Body of pancreas (tissue), 4 donors: ENCODE data around the gene GULP1. TPM values are rescaled to one million over a fixed set of nuclear protein-coding genes. Genes with fewer than 3 reads are reported as not detected.

Experiments
- ATAC-seq: fragments of 150-250 bp; one replicate; pipeline ENCODE4 v1.9.1; 2016
- DNase-seq, 4 donors: peaks; one replicate each; pipeline ENCODE4 v3.0.0-alpha.2; 2019
- H3K27ac ChIP-seq, 4 donors: fragments of 200-600 bp; sonication (generic); 1 replicate in 3 of 4; 2 replicates in 1 of 4; pipeline versions ENCODE4 v1.5.1 to v1.6.1; 2016 to 2019; ENCODE audit warnings: mild to moderate bottlenecking in 1 of 4, mixed read lengths in 1 of 4, moderate library complexity in 1 of 4
- H3K27me3 ChIP-seq, 2 donors: fragments of 200-600 bp; sonication (generic); one replicate each; pipeline ENCODE4 v1.6.0; 2016; ENCODE audit warnings: mild to moderate bottlenecking in 1 of 2
- H3K36me3 ChIP-seq, 2 donors: fragments of 200-600 bp; sonication (generic); replicated peaks in 1 of 2; 2 replicates each; pipeline ENCODE4 v1.5.1; 2016; ENCODE audit warnings: low read depth in 2 of 2; ENCODE audit not compliant: insufficient read depth in 1 of 2
- H3K4me1 ChIP-seq: fragments of 200-600 bp; sonication (generic); one replicate; pipeline ENCODE4 v1.6.0; 2016
- H3K4me3 ChIP-seq, 2 donors: fragments of 200-600 bp; sonication (generic); 1 replicate in 1 of 2; 2 replicates in 1 of 2; pipeline ENCODE4 v1.5.1; 2016 to 2019
- H3K9me3 ChIP-seq, 3 donors: fragments of 200-600 bp; sonication (generic); 1 replicate in 2 of 3; 2 replicates in 1 of 3; pipeline ENCODE4 v1.5.1; 2016
- CTCF ChIP-seq, 7 experiments: fragments of 450-650 bp in 4 of 7; fragments of 200-600 bp in 3 of 7; sonication (generic) in 3 of 7; IDR thresholded peaks; one replicate each; pipeline ENCODE4 v1.5.1; 2016 to 2019; ENCODE audit warnings: antibody characterized with exemption in 7 of 7
- POLR2A ChIP-seq, 3 donors: fragments of 450-650 bp; IDR thresholded peaks; one replicate each; pipeline ENCODE4 v1.6.1; 2016; ENCODE audit warnings: antibody characterized with exemption in 3 of 3, mild to moderate bottlenecking in 2 of 3
- WGBS, 2 donors: methylation state at CpG; one replicate each; pipeline ENCODE4 v1.1.5; 2017; 5-methylcytosine and 5-hydroxymethylcytosine counted together
- intact Hi-C: fragments of 100-400 bp; cut with DNase I; formaldehyde crosslinking; loops from one replicate; pipeline ENCODE4 v1.15.1; 2023
- total RNA-seq, 2 donors: library from RNA; depleted of rRNA; stranded (reverse); fragments of >200 nt; gene quantifications; one replicate each; pipeline ENCODE4 v1.1.0, GENCODE V29; 2016

The GULP1 gene
- total RNA-seq, 2 donors from 2014 or later = 24.7 to 50.3 TPM

GRCh38 chr2:188415754-188416083 is 124.0 kb downstream of the GULP1 start:
- intact Hi-C loops = no loop called here
- TF ChIP-seq POLR2A (IDR thresholded peaks at IDR 0.05) = no peak
- TF ChIP-seq CTCF (IDR thresholded peaks at IDR 0.05) = no peak
- WGBS, 2 donors = 12 to 24% methylated on average over 1 of the region's 1 CpG
- peak overlapping the region in 1 of 4 donors; percentile 1 for H3K27ac ChIP-seq
- H3K4me1 ChIP-seq = peaks cover 19% of the 10 kb centered on the region
- no peak for DNase-seq
- no peaks in the 10 kb centered on the region for H3K36me3 ChIP-seq
- no peaks in the 10 kb centered on the region for H3K9me3 ChIP-seq
- ATAC-seq = peak; percentile 83
- no peak overlapping the region for H3K4me3 ChIP-seq
- no peaks in the 10 kb centered on the region for H3K27me3 ChIP-seq

- Histone ChIP-seq H3K4me1 (peaks cover 19% of the 10 kb centered on the region), H3K4me3 (no peak overlapping the region), H3K36me3 (no peaks in the 10 kb centered on the region), H3K27me3 (no peaks in the 10 kb centered on the region), H3K27ac (no peak overlapping the region), H3K9me3 (no peaks in the 10 kb centered on the region)
- no peak for TF ChIP-seq POLR2A (IDR thresholded peaks at IDR 0.05)
- TF ChIP-seq CTCF (IDR thresholded peaks at IDR 0.05) = no peak
- DNase-seq (no peak), ATAC-seq (no peak)
- intact Hi-C loops = no loop called here
These were observed 124.7 kb downstream of the GULP1 start for GRCh38 chr2:188416367-188416766.

GRCh38 chr2:188422726-188423125 is 131.1 kb downstream of the GULP1 start:
- H3K4me1 ChIP-seq = no peaks in the 10 kb centered on the region
- no peak for ATAC-seq
- no peak overlapping the region for H3K4me3 ChIP-seq
- 75 to 93% methylated on average over 1 of the region's 1 CpG for WGBS, 2 donors
- H3K27me3 ChIP-seq = no peaks in the 10 kb centered on the region
- no peak for TF ChIP-seq POLR2A (IDR thresholded peaks at IDR 0.05)
- TF ChIP-seq CTCF (IDR thresholded peaks at IDR 0.05) = no peak
- no peaks in the 10 kb centered on the region for H3K36me3 ChIP-seq
- H3K27ac ChIP-seq = no peak overlapping the region
- intact Hi-C loops = no loop called here
- no peak for DNase-seq
- no peaks in the 10 kb centered on the region for H3K9me3 ChIP-seq

GRCh38 chr2:188425266-188425665 is 133.6 kb downstream of the GULP1 start:
- H3K4me3 ChIP-seq = no peak overlapping the region
- no peak for TF ChIP-seq POLR2A (IDR thresholded peaks at IDR 0.05)
- TF ChIP-seq CTCF (IDR thresholded peaks at IDR 0.05) = no peak
- no peaks in the 10 kb centered on the region for H3K4me1 ChIP-seq
- H3K27me3 ChIP-seq = no peaks in the 10 kb centered on the region
- intact Hi-C loops = no loop called here
- no peaks in the 10 kb centered on the region for H3K9me3 ChIP-seq
- 28 to 40% methylated on average over 2 of the region's 2 CpGs for WGBS, 2 donors
- no peak for DNase-seq
- H3K36me3 ChIP-seq = no peaks in the 10 kb centered on the region
- H3K27ac ChIP-seq = no peak overlapping the region
- ATAC-seq = no peak

GRCh38 chr2:188426121-188426520 is 134.4 kb downstream of the GULP1 start:
- no peak for TF ChIP-seq POLR2A (IDR thresholded peaks at IDR 0.05)
- TF ChIP-seq CTCF (IDR thresholded peaks at IDR 0.05) = no peak
- H3K36me3 ChIP-seq = no peaks in the 10 kb centered on the region
- ATAC-seq (no peak), DNase-seq (no peak)
- peaks cover 8% of the 10 kb centered on the region for H3K4me1 ChIP-seq
- H3K9me3 ChIP-seq = no peaks in the 10 kb centered on the region
- intact Hi-C loops = no loop called here
- no peaks in the 10 kb centered on the region for H3K27me3 ChIP-seq
- H3K27ac ChIP-seq = no peak overlapping the region
- no peak overlapping the region for H3K4me3 ChIP-seq
- WGBS, 2 donors = 52 to 81% methylated on average over 2 of the region's 2 CpGs
